ENCODE measurements around the gene STAT6. TPM values are rescaled to one million over a fixed set of nuclear protein-coding genes. Genes with fewer than 3 reads are reported as not detected.

Gene STAT6
- total and polyA plus RNA-seq, 10 of the 15 experiments (the other 5 are each of a cell fraction or from before 2014, with no cell fraction given), result 14.2 to 176 (median 89.6) TPM

GRCh38 chr12:57150400-57151000 is 39.3 kb upstream of the STAT6 start:
- Histone ChIP-seq H3K9ac (ENCODE audit: control insufficient read depth, insufficient read depth, low read length) (no peak overlapping the region), H3K36me3 (ENCODE audit: control insufficient read depth in 2 of 2, insufficient read depth in 2 of 2, low read length in 1 of 2) (no peaks in the 10 kb centered on the region), H2AFZ (ENCODE audit: control insufficient read depth, low read depth, low read length) (no peak overlapping the region), H4K20me1 (ENCODE audit: control insufficient read depth, insufficient read depth) (no peaks in the 10 kb centered on the region), H3K4me1 (ENCODE audit: control insufficient read depth, insufficient read depth, low read length) (peaks cover 4% of the 10 kb centered on the region; the same call in 1 of the 2 replicates), H3K4me2 (ENCODE audit: control insufficient read depth, insufficient read depth) (no peak overlapping the region), H3K27me3 (replicated peaks in 1 of 2; ENCODE audit: control insufficient read depth in 2 of 2, insufficient read depth in 2 of 2, low read length in 1 of 2) (peaks cover 0 to 3% of the 10 kb centered on the region in 2 experiments; a peak in 2 of 4 replicates), H3K9me3 (replicated peaks; ENCODE audit: control insufficient read depth, insufficient read depth, low read length) (no peaks in the 10 kb centered on the region), H3K4me3 (no peak overlapping the region), H3K79me2 (ENCODE audit: control insufficient read depth, insufficient read depth, low read length) (no peaks in the 10 kb centered on the region), H3K27ac (ENCODE audit: control insufficient read depth, insufficient read depth) (no peak overlapping the region)
- TF ChIP-seq SMARCA5 (IDR thresholded peaks at IDR 0.05) (no peak), RB1 (IDR thresholded peaks at IDR 0.05; ENCODE audit: borderline replicate concordance) (no peak), SRF (IDR thresholded peaks at IDR 0.05; ENCODE audit: low read depth in 2 of 2, low read length in 2 of 2) (no peak), SP1 (IDR thresholded peaks at IDR 0.05; ENCODE audit: low read depth, low read length) (no peak), HCFC1 (IDR thresholded peaks at IDR 0.05; ENCODE audit: low read length) (no peak), BMI1 (IDR thresholded peaks at IDR 0.05; ENCODE audit: borderline replicate concordance) (no peak), PKNOX1 (IDR thresholded peaks at IDR 0.05) (no peak)
- TF ChIP-seq, protein P1, sequence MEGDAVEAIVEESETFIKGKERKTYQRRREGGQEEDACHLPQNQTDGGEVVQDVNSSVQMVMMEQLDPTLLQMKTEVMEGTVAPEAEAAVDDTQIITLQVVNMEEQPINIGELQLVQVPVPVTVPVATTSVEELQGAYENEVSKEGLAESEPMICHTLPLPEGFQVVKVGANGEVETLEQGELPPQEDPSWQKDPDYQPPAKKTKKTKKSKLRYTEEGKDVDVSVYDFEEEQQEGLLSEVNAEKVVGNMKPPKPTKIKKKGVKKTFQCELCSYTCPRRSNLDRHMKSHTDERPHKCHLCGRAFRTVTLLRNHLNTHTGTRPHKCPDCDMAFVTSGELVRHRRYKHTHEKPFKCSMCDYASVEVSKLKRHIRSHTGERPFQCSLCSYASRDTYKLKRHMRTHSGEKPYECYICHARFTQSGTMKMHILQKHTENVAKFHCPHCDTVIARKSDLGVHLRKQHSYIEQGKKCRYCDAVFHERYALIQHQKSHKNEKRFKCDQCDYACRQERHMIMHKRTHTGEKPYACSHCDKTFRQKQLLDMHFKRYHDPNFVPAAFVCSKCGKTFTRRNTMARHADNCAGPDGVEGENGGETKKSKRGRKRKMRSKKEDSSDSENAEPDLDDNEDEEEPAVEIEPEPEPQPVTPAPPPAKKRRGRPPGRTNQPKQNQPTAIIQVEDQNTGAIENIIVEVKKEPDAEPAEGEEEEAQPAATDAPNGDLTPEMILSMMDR (IDR thresholded peaks at IDR 0.05 in 2 of 3, conservative IDR thresholded peaks at IDR 0.05 in 1 of 3; ENCODE audit: control insufficient read depth in 2 of 3, extremely low read depth in 1 of 3, insufficient read depth in 1 of 3, low read depth in 3 of 3, low read length in 3 of 3), result no peak
- DNase-seq (ENCODE audit: low read depth, low spot score), result no peak
- ChIA-PET POLR2A (no interaction called here), SMC1A (ENCODE audit: uncharacterized antibody, unreplicated experiment) (no interaction called here), CTCF (interaction anchor here (2.4 kb wide), 1 partner anchor 26 kb away, joined by 10 read pairs; no protein-coding TSS in a partner anchor), RAD21 (ENCODE audit: unreplicated experiment) (no interaction called here)
- FAIRE-seq, result no peak
- intact Hi-C loops (cut with micrococcal nuclease; ENCODE audit: unreplicated experiment), result no loop called here
- in situ Hi-C loops (cut with MboI), result no loop called here
- no peak for ATAC-seq
- no TSS peak for BruUV-seq (replicated peaks)
- 8% methylated on average over 6 of the region's 6 CpGs for WGBS (ENCODE audit: insufficient coverage, insufficient replicate concordance, low lambda C conversion rate, missing lambda C conversion rate)
